GM12873 (cell line): ENCODE results near the gene CHN2.

ENCODE experiments used
- CTCF ChIP-seq: IDR thresholded peaks from 2 replicates; pipeline ENCODE4 v1.5.1; 2012; ENCODE audit warnings: low read depth, mild to moderate bottlenecking, moderate library complexity, low read length, control low read depth; ENCODE audit not compliant: insufficient read depth; ENCODE audit errors: missing control alignments

Gene CHN2

GRCh38 chr7:29353810-29354209 lies 159.2 kb downstream of the CHN2 start:
- TF ChIP-seq CTCF, result no peak

GRCh38 chr7:29354340-29354739 lies 159.8 kb downstream of the CHN2 start:
- TF ChIP-seq CTCF, result no peak

GRCh38 chr7:29355388-29355787 lies 160.8 kb downstream of the CHN2 start:
- no peak for TF ChIP-seq CTCF

GRCh38 chr7:29356631-29357030 lies 162.1 kb downstream of the CHN2 start:
- TF ChIP-seq CTCF, result no peak

- TF ChIP-seq CTCF, result no peak
Measured at GRCh38 chr7:29359482-29360093, 165.0 kb downstream of the CHN2 start.

GRCh38 chr7:29360633-29361625 lies 166.4 kb downstream of the CHN2 start:
- TF ChIP-seq CTCF, result no peak

GRCh38 chr7:29362380-29362779 lies 167.8 kb downstream of the CHN2 start:
- no peak for TF ChIP-seq CTCF
